ENCODE data around the gene IFIT2. TPM values are rescaled to one million over a fixed set of nuclear protein-coding genes. Genes with fewer than 3 reads are reported as not detected.

The IFIT2 gene
- total and polyA plus RNA-seq, 2 experiments from 2014 or later = 7.0 to 9.5 TPM

GRCh38 chr10:89297791-89298190 lies 4.1 kb upstream of the IFIT2 start:
- Histone ChIP-seq H3K4me1 (ENCODE audit: insufficient read depth) (peaks cover 43% of the 10 kb centered on the region), H3K79me2 (ENCODE audit: insufficient read depth) (no peaks in the 10 kb centered on the region), H3K36me3 (ENCODE audit: low read depth) (no peaks in the 10 kb centered on the region), H3K27ac (no peak overlapping the region), H4K20me1 (ENCODE audit: insufficient read depth) (no peaks in the 10 kb centered on the region), H2AFZ (no peak overlapping the region), H3K27me3 (replicated peaks; ENCODE audit: insufficient read depth) (no peaks in the 10 kb centered on the region), H3K9me3 (ENCODE audit: low read depth) (no peaks in the 10 kb centered on the region), H3K4me2 (ENCODE audit: unreplicated experiment) (no peak overlapping the region), H3K9ac (no peak overlapping the region), H3F3A (ENCODE audit: insufficient read depth) (peaks cover 37% of the 10 kb centered on the region), H3K9me2 (ENCODE audit: insufficient read depth) (no peaks in the 10 kb centered on the region), H3K4me3 (no peak overlapping the region)
- no peak for DNase-seq
- 92 to 94% methylated on average over 5 of the region's 5 CpGs for WGBS, 2 experiments (ENCODE audit: low coverage in 1 of 2, low lambda C conversion rate in 2 of 2, missing lambda C conversion rate in 2 of 2)
- TF ChIP-seq EZH2phosphoT487 (IDR thresholded peaks at IDR 0.05; ENCODE audit: insufficient read depth, low read depth) = no peak
- no peak for TF ChIP-seq EZH2 (IDR thresholded peaks at IDR 0.05; ENCODE audit: insufficient read depth, poor library complexity, severe bottlenecking)
- in situ Hi-C loops (cut with MboI) = no loop called here

DNA sequence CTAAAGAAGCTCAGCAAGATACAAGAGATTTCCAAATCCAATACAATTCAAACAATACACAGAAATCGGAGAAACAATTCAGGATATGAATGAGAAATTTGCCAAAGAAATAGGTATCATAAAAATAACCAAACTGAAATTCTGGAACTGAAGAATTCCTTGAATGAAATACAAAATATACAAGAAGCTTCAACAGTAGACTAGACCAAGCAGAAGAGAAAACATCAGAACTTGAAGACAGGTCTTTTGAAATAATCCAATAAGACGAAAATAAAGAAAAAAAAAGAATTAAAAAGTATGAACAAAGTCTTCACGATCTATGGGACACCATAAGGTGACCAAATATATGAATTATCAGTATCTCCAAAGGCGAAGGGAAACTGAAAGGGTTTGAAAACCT lies 2.8 kb upstream of the IFIT2 start:
- Histone ChIP-seq H3K79me2 (ENCODE audit: insufficient read depth) (peaks cover under 1% of the 10 kb centered on the region; the same call in 1 of the 2 replicates), H3F3A (ENCODE audit: insufficient read depth) (peaks cover 43% of the 10 kb centered on the region), H3K9ac (no peak overlapping the region), H3K36me3 (ENCODE audit: low read depth) (no peaks in the 10 kb centered on the region), H3K27me3 (replicated peaks; ENCODE audit: insufficient read depth) (no peaks in the 10 kb centered on the region), H2AFZ (no peak overlapping the region), H3K4me2 (ENCODE audit: unreplicated experiment) (no peak overlapping the region), H3K9me2 (ENCODE audit: insufficient read depth) (no peaks in the 10 kb centered on the region), H3K4me3 (no peak overlapping the region), H3K9me3 (ENCODE audit: low read depth) (no peaks in the 10 kb centered on the region), H3K4me1 (ENCODE audit: insufficient read depth) (peaks cover 54% of the 10 kb centered on the region), H4K20me1 (ENCODE audit: insufficient read depth) (no peaks in the 10 kb centered on the region), H3K27ac (no peak overlapping the region)
- no peak for TF ChIP-seq EZH2 (IDR thresholded peaks at IDR 0.05; ENCODE audit: insufficient read depth, poor library complexity, severe bottlenecking)
- no peak for TF ChIP-seq EZH2phosphoT487 (IDR thresholded peaks at IDR 0.05; ENCODE audit: insufficient read depth, low read depth)
- in situ Hi-C loops (cut with MboI) = no loop called here
- no peak for DNase-seq
- WGBS, 2 experiments (ENCODE audit: low coverage in 1 of 2, low lambda C conversion rate in 2 of 2, missing lambda C conversion rate in 2 of 2) = 93 to 96% methylated on average over 4 of the region's 4 CpGs

- 5 to 9% methylated on average over 2 of the region's 2 CpGs for WGBS, 2 experiments (ENCODE audit: low coverage in 1 of 2, low lambda C conversion rate in 2 of 2, missing lambda C conversion rate in 2 of 2)
- peaks cover 31% of the 10 kb centered on the region for H3F3A ChIP-seq (ENCODE audit: insufficient read depth)
- H3K9ac ChIP-seq = peak overlapping the region; percentile 86
- H3K9me2 ChIP-seq (ENCODE audit: insufficient read depth) = no peaks in the 10 kb centered on the region
- peaks cover 36% of the 10 kb centered on the region for H3K4me1 ChIP-seq (ENCODE audit: insufficient read depth)
- TF ChIP-seq EZH2 (IDR thresholded peaks at IDR 0.05; ENCODE audit: insufficient read depth, poor library complexity, severe bottlenecking) = no peak
- no peak for TF ChIP-seq EZH2phosphoT487 (IDR thresholded peaks at IDR 0.05; ENCODE audit: insufficient read depth, low read depth)
- peak overlapping the region; percentile 87 for H3K4me2 ChIP-seq (ENCODE audit: unreplicated experiment)
- no peaks in the 10 kb centered on the region for H3K9me3 ChIP-seq (ENCODE audit: low read depth)
- no peaks in the 10 kb centered on the region for H3K27me3 ChIP-seq (replicated peaks; ENCODE audit: insufficient read depth)
- H3K36me3 ChIP-seq (ENCODE audit: low read depth) = no peaks in the 10 kb centered on the region
- H3K79me2 ChIP-seq (ENCODE audit: insufficient read depth) = peaks cover 7% of the 10 kb centered on the region
- in situ Hi-C loops (cut with MboI) = no loop called here
- peak; percentile 65 for DNase-seq
- peak overlapping the region; percentile 77 for H3K4me3 ChIP-seq
- peak overlapping the region; percentile 83 for H2AFZ ChIP-seq
- peak overlapping the region; percentile 93 for H3K27ac ChIP-seq
- no peaks in the 10 kb centered on the region for H4K20me1 ChIP-seq (ENCODE audit: insufficient read depth)
Measured at GRCh38 chr10:89301232-89301631, 614 bp upstream of the IFIT2 start.

- in situ Hi-C loops (cut with MboI) = no loop called here
- Histone ChIP-seq H3K79me2 (ENCODE audit: insufficient read depth) (peaks cover 7% of the 10 kb centered on the region), H3K4me2 (ENCODE audit: unreplicated experiment) (peak overlapping the region; percentile 87), H3K4me1 (ENCODE audit: insufficient read depth) (peaks cover 36% of the 10 kb centered on the region), H3K27me3 (replicated peaks; ENCODE audit: insufficient read depth) (no peaks in the 10 kb centered on the region), H3F3A (ENCODE audit: insufficient read depth) (peaks cover 26% of the 10 kb centered on the region), H3K36me3 (ENCODE audit: low read depth) (no peaks in the 10 kb centered on the region), H3K9ac (peak overlapping the region; percentile 86), H4K20me1 (ENCODE audit: insufficient read depth) (no peaks in the 10 kb centered on the region), H3K4me3 (peak overlapping the region; percentile 77), H2AFZ (peak overlapping the region; percentile 83), H3K9me2 (ENCODE audit: insufficient read depth) (no peaks in the 10 kb centered on the region), H3K27ac (peak overlapping the region; percentile 93), H3K9me3 (ENCODE audit: low read depth) (no peaks in the 10 kb centered on the region)
- 42 to 52% methylated on average over 3 of the region's 3 CpGs for WGBS, 2 experiments (ENCODE audit: low coverage in 1 of 2, low lambda C conversion rate in 2 of 2, missing lambda C conversion rate in 2 of 2)
- DNase-seq = peak; percentile 36
- TF ChIP-seq EZH2phosphoT487 (IDR thresholded peaks at IDR 0.05; ENCODE audit: insufficient read depth, low read depth) = no peak
- no peak for TF ChIP-seq EZH2 (IDR thresholded peaks at IDR 0.05; ENCODE audit: insufficient read depth, poor library complexity, severe bottlenecking)
Measured at GRCh38 chr10:89302625-89303024, 779 bp downstream of the IFIT2 start.

- no peak for DNase-seq
- no peaks in the 10 kb centered on the region for H3K9me2 ChIP-seq (ENCODE audit: insufficient read depth)
- in situ Hi-C loops (cut with MboI) = no loop called here
- peaks cover 7% of the 10 kb centered on the region for H3K79me2 ChIP-seq (ENCODE audit: insufficient read depth)
- H3K27me3 ChIP-seq (replicated peaks; ENCODE audit: insufficient read depth) = no peaks in the 10 kb centered on the region
- H3K4me3 ChIP-seq = peak overlapping the region; percentile 77
- H2AFZ ChIP-seq = peak overlapping the region; percentile 83
- H3K27ac ChIP-seq = peak overlapping the region; percentile 93; the same call in 1 of the 2 replicates
- peak overlapping the region; percentile 87 for H3K4me2 ChIP-seq (ENCODE audit: unreplicated experiment)
- H3K36me3 ChIP-seq (ENCODE audit: low read depth) = no peaks in the 10 kb centered on the region
- H3K4me1 ChIP-seq (ENCODE audit: insufficient read depth) = peaks cover 36% of the 10 kb centered on the region
- TF ChIP-seq EZH2phosphoT487 (IDR thresholded peaks at IDR 0.05; ENCODE audit: insufficient read depth, low read depth) = no peak
- TF ChIP-seq EZH2 (IDR thresholded peaks at IDR 0.05; ENCODE audit: insufficient read depth, poor library complexity, severe bottlenecking) = no peak
- H3F3A ChIP-seq (ENCODE audit: insufficient read depth) = peaks cover 26% of the 10 kb centered on the region
- WGBS, 2 experiments (ENCODE audit: low coverage in 1 of 2, low lambda C conversion rate in 2 of 2, missing lambda C conversion rate in 2 of 2) = 76 to 87% methylated on average over 2 of the region's 2 CpGs
- H3K9ac ChIP-seq = peak overlapping the region; percentile 86
- no peaks in the 10 kb centered on the region for H4K20me1 ChIP-seq (ENCODE audit: insufficient read depth)
- H3K9me3 ChIP-seq (ENCODE audit: low read depth) = no peaks in the 10 kb centered on the region
Measured at GRCh38 chr10:89303161-89303560, 1.3 kb downstream of the IFIT2 start.
